Natural killer cell (primary cell): ENCODE results near the gene NDUFB5. TPM values are rescaled to one million over a fixed set of nuclear protein-coding genes. Genes with fewer than 3 reads are reported as not detected.

Experiments used
- ATAC-seq, 3 donors: fragments of 150-1000 bp in 2 of 3; fragments of 200-7000 bp in 1 of 3; cut with Tn5 transposase; 1 replicate in 1 of 3; 2 replicates in 2 of 3; pipeline ENCODE4 v1.10.0; 2021; ENCODE audit warnings: mild to moderate bottlenecking in 2 of 3, moderate library complexity in 2 of 3
- DNase-seq, 2 donors: peaks; one replicate each; pipeline versions ENCODE4 v3.0.0 to v3.0.0-alpha.2; 2013 to 2021; ENCODE audit warnings: mixed read lengths in 1 of 2
- H3K27ac ChIP-seq: one replicate; pipeline ENCODE4 v1.5.1; 2013; ENCODE audit warnings: mild to moderate bottlenecking, low read length
- H3K27me3 ChIP-seq: one replicate; pipeline ENCODE4 v1.6.1; 2013; ENCODE audit warnings: low read length; ENCODE audit not compliant: control insufficient read depth, insufficient read depth
- H3K36me3 ChIP-seq: one replicate; pipeline ENCODE4 v1.6.1; 2013; ENCODE audit warnings: low read length; ENCODE audit not compliant: control insufficient read depth, insufficient read depth
- H3K4me1 ChIP-seq: one replicate; pipeline ENCODE4 v1.6.1; 2013; ENCODE audit warnings: low read length; ENCODE audit not compliant: control insufficient read depth, insufficient read depth
- H3K4me3 ChIP-seq: one replicate; pipeline ENCODE4 v1.5.1; 2013; ENCODE audit warnings: low read length
- H3K9me3 ChIP-seq: one replicate; pipeline ENCODE4 v1.6.1; 2013; ENCODE audit warnings: low read length; ENCODE audit not compliant: control insufficient read depth, insufficient read depth
- H3K27ac Mint-ChIP-seq, 2 donors: one replicate each; pipeline ENCODE4 v1.8.0; 2022; ENCODE audit warnings: mild to moderate bottlenecking in 2 of 2, mixed read lengths in 2 of 2, moderate library complexity in 1 of 2
- H3K27me3 Mint-ChIP-seq, 2 donors: one replicate each; pipeline ENCODE4 v1.8.0; 2022; ENCODE audit warnings: low read depth in 2 of 2, mixed read lengths in 2 of 2
- H3K36me3 Mint-ChIP-seq: one replicate; pipeline ENCODE4 v1.8.0; 2022; ENCODE audit warnings: mixed read lengths
- H3K4me1 Mint-ChIP-seq, 2 donors: one replicate each; pipeline ENCODE4 v1.8.0; 2022; ENCODE audit warnings: mixed read lengths in 2 of 2
- H3K4me3 Mint-ChIP-seq: one replicate; pipeline ENCODE4 v1.8.0; 2022; ENCODE audit warnings: mild to moderate bottlenecking, moderate library complexity, mixed read lengths
- H3K9me3 Mint-ChIP-seq, 2 donors: one replicate each; pipeline ENCODE4 v1.8.0; 2022; ENCODE audit warnings: mixed read lengths in 2 of 2
- WGBS: methylation state at CpG from one replicate; pipeline ENCODE4 v1.1.7; 2013; ENCODE audit warnings: missing lambda C conversion rate; ENCODE audit not compliant: insufficient coverage; 5-methylcytosine and 5-hydroxymethylcytosine counted together
- intact Hi-C: fragments of 100-400 bp; cut with micrococcal nuclease; formaldehyde crosslinking; loops from one replicate; pipeline ENCODE4 v1.14.2; 2022
- total RNA-seq, 4 donors: library from RNA; stranded (reverse); fragments of 120-200 nt in 1 of 4; gene quantifications; one replicate each; pipeline versions ENCODE4 v1.2.3 to v1.2.4, GENCODE V29; 2013 to 2022
- TF ChIP-seq, protein P1 (sequence below): fragments of 200-600 bp; IDR thresholded peaks from one replicate; pipeline ENCODE4 v1.8.0; 2022; ENCODE audit warnings: antibody characterized with exemption

Gene NDUFB5
- total RNA-seq, 3 donors from 2014 or later (not counting 1 experiment from before 2014, with no cell fraction given): 19.0 to 25.4 (median 23.9) TPM

DNA sequence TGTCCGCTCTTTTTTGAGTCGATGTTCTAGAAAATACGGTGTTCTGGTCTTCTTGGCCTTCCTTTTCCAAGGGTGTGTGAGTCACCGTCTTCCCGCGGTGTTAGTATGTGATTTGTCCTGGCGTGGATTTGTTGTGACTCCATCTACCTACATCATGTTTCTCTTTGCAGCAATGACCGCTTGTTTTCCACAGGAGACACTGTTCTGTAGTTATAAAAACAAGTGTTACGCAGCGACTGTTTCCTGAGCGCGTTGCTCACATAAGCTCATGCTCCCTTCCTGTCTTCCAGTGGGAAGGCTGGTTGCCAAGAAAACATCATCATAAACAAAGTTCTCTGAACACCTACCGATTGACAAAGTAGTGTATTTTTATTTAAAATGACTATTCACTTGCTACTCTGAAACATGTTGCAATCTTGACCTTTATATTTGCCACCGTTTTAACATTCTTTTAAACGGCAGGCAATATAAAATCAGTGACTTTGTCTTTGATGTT is 67.2 kb downstream of the NDUFB5 start:
- no peaks in the 10 kb centered on the region for H3K27me3 ChIP-seq
- no peaks in the 10 kb centered on the region for H3K36me3 ChIP-seq
- ATAC-seq (no peak), DNase-seq (no peak)
- TF ChIP-seq, protein P1, sequence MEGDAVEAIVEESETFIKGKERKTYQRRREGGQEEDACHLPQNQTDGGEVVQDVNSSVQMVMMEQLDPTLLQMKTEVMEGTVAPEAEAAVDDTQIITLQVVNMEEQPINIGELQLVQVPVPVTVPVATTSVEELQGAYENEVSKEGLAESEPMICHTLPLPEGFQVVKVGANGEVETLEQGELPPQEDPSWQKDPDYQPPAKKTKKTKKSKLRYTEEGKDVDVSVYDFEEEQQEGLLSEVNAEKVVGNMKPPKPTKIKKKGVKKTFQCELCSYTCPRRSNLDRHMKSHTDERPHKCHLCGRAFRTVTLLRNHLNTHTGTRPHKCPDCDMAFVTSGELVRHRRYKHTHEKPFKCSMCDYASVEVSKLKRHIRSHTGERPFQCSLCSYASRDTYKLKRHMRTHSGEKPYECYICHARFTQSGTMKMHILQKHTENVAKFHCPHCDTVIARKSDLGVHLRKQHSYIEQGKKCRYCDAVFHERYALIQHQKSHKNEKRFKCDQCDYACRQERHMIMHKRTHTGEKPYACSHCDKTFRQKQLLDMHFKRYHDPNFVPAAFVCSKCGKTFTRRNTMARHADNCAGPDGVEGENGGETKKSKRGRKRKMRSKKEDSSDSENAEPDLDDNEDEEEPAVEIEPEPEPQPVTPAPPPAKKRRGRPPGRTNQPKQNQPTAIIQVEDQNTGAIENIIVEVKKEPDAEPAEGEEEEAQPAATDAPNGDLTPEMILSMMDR: no peak
- no peaks in the 10 kb centered on the region for H3K4me1 ChIP-seq
- Mint-ChIP-seq H3K36me3 (no peaks in the 10 kb centered on the region), H3K27me3 (no peaks in the 10 kb centered on the region), H3K27ac (no peak overlapping the region), H3K4me3 (no peak overlapping the region), H3K9me3 (no peaks in the 10 kb centered on the region), H3K4me1 (no peaks in the 10 kb centered on the region)
- H3K27ac ChIP-seq: no peak overlapping the region
- WGBS: 92% methylated on average over 14 of the region's 15 CpGs
- H3K4me3 ChIP-seq: no peak overlapping the region
- intact Hi-C loops: no loop called here
- H3K9me3 ChIP-seq: no peaks in the 10 kb centered on the region

DNA sequence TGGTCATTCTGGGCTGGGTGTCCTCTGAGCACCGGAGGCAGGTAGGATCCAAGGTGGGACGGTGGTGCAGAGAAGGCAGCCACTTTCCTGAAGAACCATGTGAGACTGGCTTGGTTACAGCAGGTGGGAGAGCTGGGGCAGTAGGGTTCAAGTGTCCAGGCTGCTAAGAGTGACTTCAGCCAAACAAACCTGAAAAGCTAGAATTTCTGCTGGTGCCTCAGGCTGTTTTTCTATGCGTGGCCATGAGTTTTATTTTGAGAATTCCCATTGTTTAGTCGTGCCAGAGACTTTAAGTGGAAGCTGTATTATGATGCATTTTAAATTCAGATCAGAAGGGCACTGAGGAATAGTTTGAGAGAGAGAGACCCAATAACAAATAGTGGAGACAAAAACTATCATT is 68.3 kb downstream of the NDUFB5 start:
- ATAC-seq (no peak), DNase-seq (no peak)
- no peak overlapping the region for H3K27ac ChIP-seq
- no peaks in the 10 kb centered on the region for H3K9me3 ChIP-seq
- H3K4me1 ChIP-seq: no peaks in the 10 kb centered on the region
- WGBS: 89% methylated on average over 4 of the region's 4 CpGs
- H3K4me1 Mint-ChIP-seq: no peaks in the 10 kb centered on the region
- no peaks in the 10 kb centered on the region for H3K27me3 Mint-ChIP-seq
- H3K9me3 Mint-ChIP-seq: no peaks in the 10 kb centered on the region
- no peak overlapping the region for H3K27ac Mint-ChIP-seq
- no peaks in the 10 kb centered on the region for H3K36me3 ChIP-seq
- H3K4me3 Mint-ChIP-seq: no peak overlapping the region
- H3K4me3 ChIP-seq: no peak overlapping the region
- no peaks in the 10 kb centered on the region for H3K36me3 Mint-ChIP-seq
- H3K27me3 ChIP-seq: no peaks in the 10 kb centered on the region
- TF ChIP-seq, protein P1: no peak
- intact Hi-C loops: no loop called here

DNA sequence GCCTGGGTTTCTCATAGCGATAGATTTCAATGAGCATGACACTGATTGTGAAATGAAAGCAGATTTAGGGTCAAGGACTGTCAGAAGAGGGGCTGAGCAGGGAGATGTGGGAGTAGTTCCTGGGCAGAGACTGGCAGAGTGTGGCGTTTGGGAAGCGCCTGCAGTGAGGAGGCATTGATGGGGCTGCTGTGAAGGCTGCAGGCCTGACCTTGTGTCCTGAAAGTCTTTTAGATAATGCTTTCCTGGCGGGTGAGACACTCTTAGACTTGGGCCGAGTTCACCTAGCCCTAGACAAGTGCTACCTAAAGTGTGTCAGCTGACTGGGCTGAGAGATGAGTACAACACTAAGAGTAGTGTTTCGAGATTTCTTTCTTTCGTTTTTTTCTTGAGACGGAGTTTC is 68.9 kb downstream of the NDUFB5 start:
- H3K4me3 Mint-ChIP-seq: no peak overlapping the region
- Histone ChIP-seq H3K4me1 (no peaks in the 10 kb centered on the region), H3K36me3 (no peaks in the 10 kb centered on the region), H3K27ac (no peak overlapping the region), H3K4me3 (no peak overlapping the region), H3K27me3 (no peaks in the 10 kb centered on the region), H3K9me3 (no peaks in the 10 kb centered on the region)
- H3K4me1 Mint-ChIP-seq: no peaks in the 10 kb centered on the region
- TF ChIP-seq, protein P1: no peak
- no peaks in the 10 kb centered on the region for H3K36me3 Mint-ChIP-seq
- no peaks in the 10 kb centered on the region for H3K9me3 Mint-ChIP-seq
- H3K27me3 Mint-ChIP-seq: no peaks in the 10 kb centered on the region
- WGBS: 98% methylated on average over 8 of the region's 8 CpGs
- no peak overlapping the region for H3K27ac Mint-ChIP-seq
- no peak for ATAC-seq
- intact Hi-C loops: no loop called here
- DNase-seq: no peak

DNA sequence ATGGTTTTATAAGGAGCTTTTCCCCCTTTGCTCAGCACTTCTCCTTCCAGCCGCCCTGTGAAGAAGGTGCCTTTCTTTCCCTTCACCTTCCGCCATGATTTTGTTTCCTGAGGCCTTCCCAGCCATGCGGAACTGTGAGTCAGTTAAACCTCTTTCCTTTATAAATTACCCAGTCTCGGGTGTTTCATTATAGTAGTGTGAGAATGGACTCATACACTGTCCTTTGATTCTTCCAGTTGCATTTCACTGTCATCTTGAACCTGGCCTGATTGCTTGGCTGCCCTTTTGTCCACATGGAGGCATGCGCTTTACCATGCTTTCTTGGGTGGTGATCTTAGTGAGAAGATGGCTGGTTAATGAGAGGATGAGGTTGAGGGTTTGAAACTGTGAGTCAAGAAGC is 71.5 kb downstream of the NDUFB5 start:
- Histone ChIP-seq H3K4me1 (no peaks in the 10 kb centered on the region), H3K27me3 (no peaks in the 10 kb centered on the region), H3K27ac (no peak overlapping the region), H3K9me3 (no peaks in the 10 kb centered on the region), H3K36me3 (no peaks in the 10 kb centered on the region), H3K4me3 (no peak overlapping the region)
- TF ChIP-seq, protein P1: no peak
- no peak for DNase-seq
- no peaks in the 10 kb centered on the region for H3K9me3 Mint-ChIP-seq
- no peaks in the 10 kb centered on the region for H3K27me3 Mint-ChIP-seq
- ATAC-seq: no peak
- H3K4me3 Mint-ChIP-seq: no peak overlapping the region
- no peak overlapping the region for H3K27ac Mint-ChIP-seq
- intact Hi-C loops: no loop called here
- no peaks in the 10 kb centered on the region for H3K4me1 Mint-ChIP-seq
- 100% methylated on average over 3 of the region's 5 CpGs for WGBS
- H3K36me3 Mint-ChIP-seq: no peaks in the 10 kb centered on the region
